AG04450 (cell line): ENCODE results near the gene JPH4. TPM values are rescaled to one million over a fixed set of nuclear protein-coding genes. Genes with fewer than 3 reads are reported as not detected.

Source experiments
- CTCF ChIA-PET: fragments of 300-600, 350-600 bp; formaldehyde crosslinking; extraction: SDS; loops from one replicate; lab custom pipeline; 2022; ENCODE audit warnings: antibody characterized with exemption, inconsistent platforms; lab: Charles Lee
- POLR2A ChIA-PET: fragments of 350-600 bp; formaldehyde crosslinking; extraction: SDS; loops from one replicate; lab custom pipeline; 2021; ENCODE audit warnings: antibody characterized with exemption, inconsistent platforms; lab: Yijun Ruan, JAX
- DNase-seq: peaks from one replicate; pipeline ENCODE4 v3.0.0-alpha.2; 2011; ENCODE audit warnings: low read depth, low spot score
- H3K27ac ChIP-seq: one replicate; pipeline ENCODE4 v1.5.1; 2012; ENCODE audit warnings: low read depth, low read length, control low read depth
- H3K27me3 ChIP-seq: one replicate; pipeline ENCODE4 v1.6.0; 2012; ENCODE audit warnings: low read length; ENCODE audit not compliant: control insufficient read depth, insufficient read depth
- H3K4me3 ChIP-seq: 2 replicates; pipeline ENCODE4 v1.5.1; 2011; ENCODE audit warnings: mild to moderate bottlenecking, low read depth, low read length, control low read depth
- H3K9me3 ChIP-seq: 2 replicates; pipeline ENCODE4 v1.5.1; 2012; ENCODE audit warnings: low read length; ENCODE audit not compliant: control insufficient read depth, insufficient read depth
- polyA plus RNA-seq: library from polyadenylated mRNA; depleted of rRNA; stranded (reverse); fragments of >200 nt; gene quantifications from 2 replicates; pipeline ENCODE4 v1.2.3, GENCODE V29; 2011
- TF ChIP-seq, protein P1 (sequence below): IDR thresholded peaks from 2 replicates; pipeline ENCODE4 v1.5.1; 2011; ENCODE audit warnings: low read depth, low read length, control low read depth, inconsistent platforms

JPH4 gene
- polyA plus RNA-seq, 1 experiment, result not detected

DNA sequence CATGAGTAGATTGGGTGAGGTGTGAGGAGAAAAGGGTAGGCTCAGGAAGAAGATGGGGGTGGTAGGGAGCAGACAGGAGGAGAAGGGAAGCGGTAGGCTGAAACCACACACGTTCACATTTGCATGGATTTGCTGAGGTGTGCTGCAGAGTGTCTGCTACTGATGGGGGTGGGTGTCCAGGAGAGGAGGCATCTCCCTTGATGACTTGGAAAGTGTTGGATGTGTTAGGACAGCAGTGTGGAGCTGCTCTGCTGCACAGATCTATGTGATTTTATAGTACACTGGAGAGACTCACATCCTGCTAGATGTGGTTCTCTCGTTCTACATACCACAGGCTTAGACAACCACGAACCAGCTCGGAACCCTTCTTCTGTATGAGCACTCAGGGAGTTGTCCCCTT lies 36.3 kb downstream of the JPH4 start:
- no peak overlapping the region for H3K4me3 ChIP-seq
- no peak overlapping the region for H3K27ac ChIP-seq
- TF ChIP-seq, protein P1, sequence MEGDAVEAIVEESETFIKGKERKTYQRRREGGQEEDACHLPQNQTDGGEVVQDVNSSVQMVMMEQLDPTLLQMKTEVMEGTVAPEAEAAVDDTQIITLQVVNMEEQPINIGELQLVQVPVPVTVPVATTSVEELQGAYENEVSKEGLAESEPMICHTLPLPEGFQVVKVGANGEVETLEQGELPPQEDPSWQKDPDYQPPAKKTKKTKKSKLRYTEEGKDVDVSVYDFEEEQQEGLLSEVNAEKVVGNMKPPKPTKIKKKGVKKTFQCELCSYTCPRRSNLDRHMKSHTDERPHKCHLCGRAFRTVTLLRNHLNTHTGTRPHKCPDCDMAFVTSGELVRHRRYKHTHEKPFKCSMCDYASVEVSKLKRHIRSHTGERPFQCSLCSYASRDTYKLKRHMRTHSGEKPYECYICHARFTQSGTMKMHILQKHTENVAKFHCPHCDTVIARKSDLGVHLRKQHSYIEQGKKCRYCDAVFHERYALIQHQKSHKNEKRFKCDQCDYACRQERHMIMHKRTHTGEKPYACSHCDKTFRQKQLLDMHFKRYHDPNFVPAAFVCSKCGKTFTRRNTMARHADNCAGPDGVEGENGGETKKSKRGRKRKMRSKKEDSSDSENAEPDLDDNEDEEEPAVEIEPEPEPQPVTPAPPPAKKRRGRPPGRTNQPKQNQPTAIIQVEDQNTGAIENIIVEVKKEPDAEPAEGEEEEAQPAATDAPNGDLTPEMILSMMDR, result no peak
- CTCF ChIA-PET, result no interaction called here
- no peaks in the 10 kb centered on the region for H3K9me3 ChIP-seq
- H3K27me3 ChIP-seq, result peaks cover 14% of the 10 kb centered on the region
- no peak for DNase-seq
- POLR2A ChIA-PET, result interaction anchor here (0.8 kb wide), 1 partner anchor 13 kb away, joined by 3 read pairs; no protein-coding TSS in a partner anchor

DNA sequence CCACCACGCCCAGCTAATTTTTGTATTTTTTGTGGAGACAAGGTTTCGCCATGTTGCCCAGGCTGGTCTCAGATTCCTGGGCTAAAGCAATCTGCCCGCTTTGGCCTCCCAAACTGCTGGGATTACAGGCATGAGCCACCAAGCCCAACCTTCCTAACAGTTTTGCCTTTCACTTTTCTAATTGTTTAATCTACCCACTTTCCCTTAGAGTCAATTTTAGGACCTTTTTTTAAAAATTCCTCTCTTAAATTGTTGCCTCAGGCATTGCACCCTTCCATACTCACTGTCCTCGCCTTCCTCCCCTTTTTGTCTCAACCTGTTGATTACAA lies 38.5 kb downstream of the JPH4 start:
- CTCF ChIA-PET, result interaction anchor here (0.5 to 2.6 kb wide), 5 partner anchors 9 to 76 kb away, joined by 3 to 16 read pairs (median 5); no protein-coding TSS in a partner anchor
- no peak overlapping the region for H3K4me3 ChIP-seq
- TF ChIP-seq, protein P1, result no peak
- DNase-seq, result no peak
- H3K27me3 ChIP-seq, result peaks cover 10% of the 10 kb centered on the region
- POLR2A ChIA-PET, result no interaction called here
- H3K27ac ChIP-seq, result no peak overlapping the region
- H3K9me3 ChIP-seq, result no peaks in the 10 kb centered on the region

DNA sequence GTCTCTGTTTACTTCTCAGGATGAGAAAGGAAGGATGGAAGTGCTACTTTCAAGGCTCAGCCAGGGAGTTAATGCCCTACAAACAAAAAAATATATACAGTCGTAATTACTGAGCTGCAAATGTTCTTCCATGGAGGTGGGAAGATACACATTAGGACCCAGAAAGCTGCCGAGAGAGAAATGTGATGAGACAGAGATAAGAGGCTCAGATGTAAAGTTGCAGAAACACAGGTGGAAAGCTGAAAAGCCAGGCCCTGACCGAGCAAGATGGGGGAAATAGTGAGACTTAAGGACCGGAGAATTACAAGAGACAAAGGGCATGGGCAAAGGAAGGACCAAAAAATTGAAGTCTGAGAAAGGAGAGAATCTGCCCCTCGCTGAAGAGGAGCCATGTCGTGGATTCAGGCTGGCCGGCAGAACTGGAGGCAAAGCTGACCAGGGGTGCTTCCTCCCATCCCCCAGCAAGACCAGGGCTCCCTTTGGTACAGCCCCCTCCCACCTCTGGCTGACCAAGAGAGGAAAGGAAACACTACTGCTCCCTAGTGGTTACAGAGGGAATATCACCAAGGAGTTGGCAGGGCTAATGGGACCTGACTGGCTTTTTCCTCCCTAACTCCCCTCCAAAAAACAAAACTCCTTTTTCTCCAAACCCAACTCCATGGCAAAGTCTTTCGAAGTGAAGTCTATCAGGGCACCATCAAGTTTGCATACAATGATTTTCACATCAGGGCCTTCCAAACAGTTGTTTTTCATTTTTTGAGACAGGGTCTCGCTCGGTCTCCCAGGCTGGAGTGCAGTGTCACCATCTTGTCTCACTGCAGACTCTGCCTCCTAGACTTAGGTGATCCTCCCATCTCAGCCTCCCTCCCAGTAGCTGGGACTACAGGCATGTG lies 39.1 kb downstream of the JPH4 start:
- DNase-seq, result no peak

DNA sequence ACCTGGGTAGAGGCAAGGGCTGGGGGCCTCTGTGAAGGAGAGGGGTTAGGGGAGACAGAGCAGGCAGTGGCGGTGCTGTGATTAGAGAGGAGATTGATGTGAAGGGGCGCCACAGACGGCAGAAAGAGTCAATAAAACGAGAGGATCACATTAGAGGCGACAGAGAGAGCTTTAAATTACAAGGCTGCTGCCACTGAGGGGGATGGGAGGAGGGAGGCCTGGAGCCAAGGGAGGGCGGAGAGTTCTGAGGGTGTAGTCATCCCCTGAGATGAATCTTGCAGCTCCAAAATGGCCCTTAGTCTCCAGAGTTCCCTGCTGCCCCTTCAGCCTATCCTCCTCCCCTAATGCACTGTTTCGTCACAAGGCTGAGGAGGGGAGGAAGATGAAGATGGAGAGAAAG lies 39.8 kb downstream of the JPH4 start:
- Histone ChIP-seq H3K27me3 (peaks cover 4% of the 10 kb centered on the region), H3K27ac (no peak overlapping the region), H3K4me3 (no peak overlapping the region), H3K9me3 (no peaks in the 10 kb centered on the region)
- CTCF ChIA-PET, result interaction anchor here (0.6 to 2.6 kb wide), 10 partner anchors 11 to 62 kb away, joined by 3 to 16 read pairs (median 4); no protein-coding TSS in a partner anchor
- DNase-seq, result no peak
- POLR2A ChIA-PET, result no interaction called here
- TF ChIP-seq, protein P1, result no peak

More for the DNA sequence above, 39.1 kb downstream of the JPH4 start:
- Histone ChIP-seq H3K27ac (no peak overlapping the region), H3K4me3 (no peak overlapping the region), H3K27me3 (peaks cover 7% of the 10 kb centered on the region), H3K9me3 (no peaks in the 10 kb centered on the region)
- ChIA-PET POLR2A (no interaction called here), CTCF (interaction anchor here (0.5 to 2.6 kb wide), 10 partner anchors 10 to 75 kb away, joined by 3 to 16 read pairs (median 4); no protein-coding TSS in a partner anchor)
- TF ChIP-seq, protein P1, result peak; percentile 69
